Measurements from ENCODE around the gene NEO1.

NEO1 gene

GRCh38 chr15:73028031-73028430 lies 24.2 kb upstream of the NEO1 start:
- in situ Hi-C loops (cut with HindIII; ENCODE audit: low sequenced_read_pairs) = no loop called here
- DNase-seq (ENCODE audit: low read depth, low spot score) = no peak
- no peak for TF ChIP-seq CTCF (IDR thresholded peaks at IDR 0.05; ENCODE audit: low read depth, low read length)

GRCh38 chr15:73028831-73029451 lies 23.3 kb upstream of the NEO1 start:
- DNase-seq (ENCODE audit: low read depth, low spot score) = no peak
- no peak for TF ChIP-seq CTCF (IDR thresholded peaks at IDR 0.05; ENCODE audit: low read depth, low read length)
- in situ Hi-C loops (cut with HindIII; ENCODE audit: low sequenced_read_pairs) = no loop called here
- H3K4me3 ChIP-seq (ENCODE audit: low read depth, low read length) = no peak overlapping the region

More at GRCh38 chr15:73028031-73028430, 24.2 kb upstream of the NEO1 start:
- no peak overlapping the region for H3K4me3 ChIP-seq (ENCODE audit: low read depth, low read length)

- no peak for DNase-seq (ENCODE audit: low read depth, low spot score)
- in situ Hi-C loops (cut with HindIII; ENCODE audit: low sequenced_read_pairs) = no loop called here
- H3K4me3 ChIP-seq (ENCODE audit: low read depth, low read length) = no peak overlapping the region
- TF ChIP-seq CTCF (IDR thresholded peaks at IDR 0.05; ENCODE audit: low read depth, low read length) = no peak
These were observed 22.1 kb upstream of the NEO1 start for GRCh38 chr15:73030122-73030679.

DNA sequence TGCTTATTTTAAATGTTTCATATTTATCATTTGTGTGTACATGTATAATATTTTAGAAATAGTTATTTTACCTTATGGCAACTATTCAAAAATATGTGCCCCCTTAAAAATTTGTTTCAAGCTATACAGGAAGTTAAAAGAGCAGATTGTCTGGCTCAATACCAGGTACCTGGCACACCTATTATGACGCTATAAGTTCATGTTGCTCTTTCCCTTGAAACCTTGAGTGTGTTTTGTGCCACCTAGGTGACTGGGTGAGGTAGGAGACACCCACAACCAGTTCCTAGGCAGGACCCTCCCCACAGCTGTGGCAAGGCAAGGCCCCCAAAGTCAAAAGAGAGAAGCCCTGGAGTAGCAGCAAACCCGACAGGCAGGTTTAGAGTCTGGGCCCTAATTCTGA lies 20.6 kb upstream of the NEO1 start:
- no peak for DNase-seq (ENCODE audit: low read depth, low spot score)
- TF ChIP-seq CTCF (IDR thresholded peaks at IDR 0.05; ENCODE audit: low read depth, low read length) = no peak
- no peak overlapping the region for H3K4me3 ChIP-seq (ENCODE audit: low read depth, low read length)
- in situ Hi-C loops (cut with HindIII; ENCODE audit: low sequenced_read_pairs) = no loop called here

DNA sequence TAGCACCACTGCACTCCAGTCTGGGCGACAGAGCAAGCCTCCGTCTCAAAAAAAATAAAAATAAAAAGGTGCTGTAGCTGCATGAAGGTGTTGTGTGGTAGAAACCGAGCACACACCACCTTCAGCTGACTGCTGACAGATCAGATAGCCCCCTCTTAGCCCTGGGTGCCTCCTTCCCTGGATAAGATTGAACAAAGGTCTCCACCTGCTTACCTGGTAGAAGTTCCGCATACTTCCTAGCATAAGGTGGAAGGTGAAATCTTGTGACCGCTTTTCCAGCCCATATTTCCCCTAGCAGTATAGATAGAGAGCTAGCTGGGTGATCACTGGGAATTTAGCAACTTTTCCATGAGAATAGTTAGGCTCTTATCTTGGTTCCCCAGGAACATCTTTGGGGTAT lies 18.7 kb upstream of the NEO1 start:
- in situ Hi-C loops (cut with HindIII; ENCODE audit: low sequenced_read_pairs) = no loop called here
- no peak for DNase-seq (ENCODE audit: low read depth, low spot score)
- H3K4me3 ChIP-seq (ENCODE audit: low read depth, low read length) = no peak overlapping the region
- no peak for TF ChIP-seq CTCF (IDR thresholded peaks at IDR 0.05; ENCODE audit: low read depth, low read length)

- DNase-seq (ENCODE audit: low read depth, low spot score) = no peak
- in situ Hi-C loops (cut with HindIII; ENCODE audit: low sequenced_read_pairs) = no loop called here
- no peak overlapping the region for H3K4me3 ChIP-seq (ENCODE audit: low read depth, low read length)
- TF ChIP-seq CTCF (IDR thresholded peaks at IDR 0.05; ENCODE audit: low read depth, low read length) = no peak
These were observed 18.0 kb upstream of the NEO1 start for GRCh38 chr15:73034221-73034620.

Data from astrocyte of the spinal cord (primary cell).